Gastrocnemius medialis (tissue), 4 donors: ENCODE data around the gene VRK2.

Source experiments
- POLR2A ChIP-seq, 2 donors: fragments of 450-650 bp; IDR thresholded peaks; one replicate each; pipeline ENCODE4 v1.6.1; 2017; ENCODE audit warnings: antibody characterized with exemption in 2 of 2, mild to moderate bottlenecking in 2 of 2, moderate library complexity in 2 of 2
- TF ChIP-seq, protein P1 (sequence below), 5 experiments: fragments of 450-650 bp in 3 of 5; fragments of 200-600 bp in 2 of 5; sonication (generic) in 2 of 5; IDR thresholded peaks in 4 of 5; conservative IDR thresholded peaks in 1 of 5; 1 replicate in 4 of 5; 2 replicates in 1 of 5; pipeline ENCODE4 v1.5.1; 2016 to 2019; ENCODE audit warnings: antibody characterized with exemption in 5 of 5, mild to moderate bottlenecking in 3 of 5, moderate library complexity in 3 of 5

DNA sequence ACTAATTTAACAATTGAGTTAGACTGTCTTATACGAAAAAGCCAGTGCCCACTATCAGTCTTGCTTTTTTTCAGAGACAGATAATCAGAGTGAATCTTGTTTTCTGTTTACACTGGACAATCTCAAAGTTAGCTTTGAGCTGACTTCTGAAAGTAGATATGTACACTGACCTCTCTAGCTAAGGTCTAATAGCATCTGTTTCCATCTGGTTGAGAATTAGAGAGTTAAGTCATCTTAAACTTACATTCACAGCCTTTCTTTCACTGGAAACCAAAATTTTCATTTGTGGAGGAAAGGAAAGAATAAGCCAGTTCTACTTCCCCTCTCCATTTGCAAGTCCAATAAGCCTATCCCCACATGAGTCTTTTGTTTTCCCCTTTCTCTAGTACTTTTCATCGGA is 89.3 kb downstream of the VRK2 start:
- TF ChIP-seq, protein P1, sequence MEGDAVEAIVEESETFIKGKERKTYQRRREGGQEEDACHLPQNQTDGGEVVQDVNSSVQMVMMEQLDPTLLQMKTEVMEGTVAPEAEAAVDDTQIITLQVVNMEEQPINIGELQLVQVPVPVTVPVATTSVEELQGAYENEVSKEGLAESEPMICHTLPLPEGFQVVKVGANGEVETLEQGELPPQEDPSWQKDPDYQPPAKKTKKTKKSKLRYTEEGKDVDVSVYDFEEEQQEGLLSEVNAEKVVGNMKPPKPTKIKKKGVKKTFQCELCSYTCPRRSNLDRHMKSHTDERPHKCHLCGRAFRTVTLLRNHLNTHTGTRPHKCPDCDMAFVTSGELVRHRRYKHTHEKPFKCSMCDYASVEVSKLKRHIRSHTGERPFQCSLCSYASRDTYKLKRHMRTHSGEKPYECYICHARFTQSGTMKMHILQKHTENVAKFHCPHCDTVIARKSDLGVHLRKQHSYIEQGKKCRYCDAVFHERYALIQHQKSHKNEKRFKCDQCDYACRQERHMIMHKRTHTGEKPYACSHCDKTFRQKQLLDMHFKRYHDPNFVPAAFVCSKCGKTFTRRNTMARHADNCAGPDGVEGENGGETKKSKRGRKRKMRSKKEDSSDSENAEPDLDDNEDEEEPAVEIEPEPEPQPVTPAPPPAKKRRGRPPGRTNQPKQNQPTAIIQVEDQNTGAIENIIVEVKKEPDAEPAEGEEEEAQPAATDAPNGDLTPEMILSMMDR (IDR thresholded peaks at IDR 0.05 in 4 of 5, conservative IDR thresholded peaks at IDR 0.05 in 1 of 5) = no peak
- no peak for TF ChIP-seq POLR2A (IDR thresholded peaks at IDR 0.05)
